Breast epithelium (tissue), 3 donors: ENCODE measurements around the gene NRXN2.

ENCODE experiments used
- POLR2AphosphoS5 ChIP-seq, 3 donors: sonication (generic); formaldehyde crosslinking; IDR thresholded peaks; one replicate each; pipeline ENCODE4 v1.6.1; 2017; ENCODE audit warnings: antibody characterized with exemption in 3 of 3
- TF ChIP-seq, protein P1 (sequence below), 3 donors: fragments of 450-650 bp; IDR thresholded peaks; one replicate each; pipeline ENCODE4 v1.5.1; 2016 to 2017; ENCODE audit warnings: antibody characterized with exemption in 3 of 3, mild to moderate bottlenecking in 3 of 3, moderate library complexity in 3 of 3

DNA sequence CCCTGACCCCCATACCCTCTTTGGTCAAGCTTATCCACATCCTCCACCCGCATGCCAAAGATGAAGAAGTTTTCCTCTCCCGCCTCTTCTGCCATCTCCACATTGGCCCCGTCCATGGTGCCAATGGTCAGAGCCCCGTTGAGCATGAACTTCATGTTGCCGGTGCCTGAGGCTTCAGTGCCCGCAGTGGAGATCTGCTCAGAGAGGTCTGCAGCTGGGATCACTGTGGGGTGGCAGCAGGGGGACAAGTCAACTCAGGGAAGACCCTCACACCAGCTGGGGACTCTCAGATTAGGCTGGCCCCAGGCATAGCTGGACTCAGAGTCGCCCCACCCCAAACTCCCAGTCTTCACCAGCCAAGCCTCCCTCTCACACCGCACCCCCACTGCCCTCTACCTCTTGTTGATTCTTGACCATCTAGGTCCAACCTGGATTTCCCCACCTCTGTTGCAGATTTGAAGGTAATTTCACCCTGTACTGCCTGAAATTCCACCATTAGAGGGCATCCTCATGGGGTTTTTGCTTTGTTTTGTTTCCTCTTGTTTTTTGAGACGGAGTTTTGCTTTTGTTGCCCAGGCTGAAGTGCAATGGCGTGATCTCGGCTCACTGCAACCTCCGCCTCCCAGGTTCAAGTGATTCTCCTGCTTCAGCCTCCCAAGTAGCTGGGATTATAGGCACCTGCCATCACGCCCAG is 27.5 kb upstream of the NRXN2 start:
- TF ChIP-seq POLR2AphosphoS5 (IDR thresholded peaks at IDR 0.05), result no peak
- TF ChIP-seq, protein P1, sequence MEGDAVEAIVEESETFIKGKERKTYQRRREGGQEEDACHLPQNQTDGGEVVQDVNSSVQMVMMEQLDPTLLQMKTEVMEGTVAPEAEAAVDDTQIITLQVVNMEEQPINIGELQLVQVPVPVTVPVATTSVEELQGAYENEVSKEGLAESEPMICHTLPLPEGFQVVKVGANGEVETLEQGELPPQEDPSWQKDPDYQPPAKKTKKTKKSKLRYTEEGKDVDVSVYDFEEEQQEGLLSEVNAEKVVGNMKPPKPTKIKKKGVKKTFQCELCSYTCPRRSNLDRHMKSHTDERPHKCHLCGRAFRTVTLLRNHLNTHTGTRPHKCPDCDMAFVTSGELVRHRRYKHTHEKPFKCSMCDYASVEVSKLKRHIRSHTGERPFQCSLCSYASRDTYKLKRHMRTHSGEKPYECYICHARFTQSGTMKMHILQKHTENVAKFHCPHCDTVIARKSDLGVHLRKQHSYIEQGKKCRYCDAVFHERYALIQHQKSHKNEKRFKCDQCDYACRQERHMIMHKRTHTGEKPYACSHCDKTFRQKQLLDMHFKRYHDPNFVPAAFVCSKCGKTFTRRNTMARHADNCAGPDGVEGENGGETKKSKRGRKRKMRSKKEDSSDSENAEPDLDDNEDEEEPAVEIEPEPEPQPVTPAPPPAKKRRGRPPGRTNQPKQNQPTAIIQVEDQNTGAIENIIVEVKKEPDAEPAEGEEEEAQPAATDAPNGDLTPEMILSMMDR (IDR thresholded peaks at IDR 0.05), result peak in 1 of 3 donors; percentile 8
